DND-41 (cell line): ENCODE data around the gene MAPKBP1.

Source experiments
- EZH2 ChIP-seq: IDR thresholded peaks from 3 replicates; pipeline ENCODE4 v1.6.1; 2012; ENCODE audit warnings: borderline replicate concordance, low read depth, mild to moderate bottlenecking, moderate library complexity, low read length, inconsistent platforms; ENCODE audit not compliant: severe bottlenecking
- TF ChIP-seq, protein P1 (sequence below): IDR thresholded peaks from 2 replicates; pipeline ENCODE4 v1.5.1; 2012; ENCODE audit warnings: borderline replicate concordance, low read length, moderate library complexity, mild to moderate bottlenecking; ENCODE audit not compliant: poor library complexity, severe bottlenecking; ENCODE audit errors: extremely low read depth

DNA sequence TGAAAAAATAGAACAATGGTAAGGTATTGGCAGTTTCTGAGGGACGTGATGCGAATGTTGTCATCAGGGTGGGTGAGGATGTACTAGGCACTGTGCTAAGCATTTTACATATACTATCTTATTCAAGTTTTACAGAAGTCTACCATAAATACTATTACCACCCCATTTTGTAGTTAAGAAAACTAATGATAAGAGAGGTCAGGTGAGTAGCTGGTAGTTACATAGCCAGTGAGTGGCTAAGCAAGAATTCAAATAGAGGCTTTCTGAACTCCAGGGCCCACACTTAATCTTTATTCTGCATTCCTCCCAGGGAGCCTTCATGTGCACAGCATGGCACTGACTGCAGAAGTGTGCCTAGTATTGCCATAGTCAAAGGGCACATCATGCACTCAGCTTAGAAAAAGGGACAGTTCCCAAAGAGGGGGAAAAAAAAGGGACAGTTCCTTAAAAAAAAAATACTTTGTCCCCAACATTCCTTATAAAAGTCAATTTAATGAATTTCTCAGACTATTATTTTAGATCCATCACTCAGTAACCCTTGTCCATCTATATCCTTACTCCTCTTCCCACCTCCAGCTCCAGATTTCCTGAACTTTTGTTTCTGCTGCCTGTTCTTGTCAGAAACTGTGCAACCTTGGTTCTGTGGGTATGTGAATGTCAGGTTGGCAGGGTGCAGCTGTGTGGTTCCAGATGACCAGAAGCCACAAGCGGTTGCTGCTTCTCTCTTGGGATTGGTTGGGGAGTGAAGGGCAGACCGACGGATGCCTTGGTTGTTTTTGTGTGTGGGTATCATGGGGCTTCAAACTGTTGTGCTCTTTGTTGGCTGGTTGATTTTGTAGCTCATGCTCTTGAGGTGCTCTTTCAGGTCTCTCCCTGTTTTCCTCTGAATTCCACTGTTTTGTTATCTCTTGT, 8.3 kb downstream of the MAPKBP1 start:
- TF ChIP-seq, protein P1, sequence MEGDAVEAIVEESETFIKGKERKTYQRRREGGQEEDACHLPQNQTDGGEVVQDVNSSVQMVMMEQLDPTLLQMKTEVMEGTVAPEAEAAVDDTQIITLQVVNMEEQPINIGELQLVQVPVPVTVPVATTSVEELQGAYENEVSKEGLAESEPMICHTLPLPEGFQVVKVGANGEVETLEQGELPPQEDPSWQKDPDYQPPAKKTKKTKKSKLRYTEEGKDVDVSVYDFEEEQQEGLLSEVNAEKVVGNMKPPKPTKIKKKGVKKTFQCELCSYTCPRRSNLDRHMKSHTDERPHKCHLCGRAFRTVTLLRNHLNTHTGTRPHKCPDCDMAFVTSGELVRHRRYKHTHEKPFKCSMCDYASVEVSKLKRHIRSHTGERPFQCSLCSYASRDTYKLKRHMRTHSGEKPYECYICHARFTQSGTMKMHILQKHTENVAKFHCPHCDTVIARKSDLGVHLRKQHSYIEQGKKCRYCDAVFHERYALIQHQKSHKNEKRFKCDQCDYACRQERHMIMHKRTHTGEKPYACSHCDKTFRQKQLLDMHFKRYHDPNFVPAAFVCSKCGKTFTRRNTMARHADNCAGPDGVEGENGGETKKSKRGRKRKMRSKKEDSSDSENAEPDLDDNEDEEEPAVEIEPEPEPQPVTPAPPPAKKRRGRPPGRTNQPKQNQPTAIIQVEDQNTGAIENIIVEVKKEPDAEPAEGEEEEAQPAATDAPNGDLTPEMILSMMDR: no peak
- no peak for TF ChIP-seq EZH2
